Measurements from ENCODE around the gene C19orf81.
A peak's percentile ranks its signal among the peaks of the same experiment; 100 is the strongest.

The C19orf81 gene

DNA sequence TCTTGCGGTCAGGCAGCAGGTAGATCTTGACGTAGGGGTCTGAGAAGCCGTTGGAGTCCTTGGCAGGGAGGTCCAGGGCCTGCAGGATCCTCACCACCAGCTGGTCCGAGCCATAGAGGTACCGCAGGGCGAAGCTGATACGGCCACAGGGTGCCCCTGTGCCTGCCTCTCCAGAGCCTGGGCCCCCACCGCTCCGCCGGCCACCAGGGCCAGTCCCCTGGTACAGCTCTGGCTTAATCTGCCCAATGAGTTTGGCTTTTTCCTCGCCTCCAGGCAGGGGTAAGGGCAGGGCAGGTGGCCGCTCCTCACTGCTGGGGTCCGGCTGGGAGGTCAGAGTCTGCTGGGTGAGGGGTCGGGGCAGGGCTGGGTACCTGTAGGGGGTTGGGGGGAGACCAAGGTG lies 19.4 kb upstream of the C19orf81 start:
- no peak for FAIRE-seq

DNA sequence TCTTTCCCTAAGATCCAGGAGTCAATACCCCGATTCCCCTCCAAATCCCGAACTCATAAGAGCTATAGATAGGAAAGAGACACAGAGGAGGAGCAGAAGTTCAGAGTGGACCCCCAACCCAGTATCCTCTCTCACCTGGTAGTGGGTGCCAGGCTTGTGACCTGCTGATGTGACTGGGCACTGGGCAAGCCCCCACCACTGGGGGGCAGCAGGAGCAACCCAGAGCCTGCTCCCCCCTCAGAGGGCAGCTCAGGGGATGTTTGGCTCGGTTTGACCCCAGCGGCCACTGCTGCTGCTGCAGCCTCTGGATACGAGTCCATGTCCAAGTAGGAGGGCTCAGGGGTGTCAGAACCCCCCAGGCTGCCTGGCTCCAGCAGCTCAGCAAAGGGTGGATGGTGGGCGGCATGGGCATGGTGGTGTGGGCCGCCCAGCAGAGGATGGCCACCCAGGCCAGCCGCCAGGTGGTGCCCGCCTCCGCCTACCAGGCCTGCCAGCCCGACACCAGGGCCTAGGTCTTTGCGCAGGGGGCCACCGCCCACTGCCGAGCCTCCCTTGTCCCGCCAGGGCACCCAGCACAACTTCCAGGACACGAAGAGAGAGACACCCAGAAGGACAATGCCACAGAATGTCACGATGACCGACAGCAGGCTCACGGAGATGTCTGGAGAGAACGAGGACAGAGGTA lies 17.0 kb upstream of the C19orf81 start:
- no peak for FAIRE-seq

DNA sequence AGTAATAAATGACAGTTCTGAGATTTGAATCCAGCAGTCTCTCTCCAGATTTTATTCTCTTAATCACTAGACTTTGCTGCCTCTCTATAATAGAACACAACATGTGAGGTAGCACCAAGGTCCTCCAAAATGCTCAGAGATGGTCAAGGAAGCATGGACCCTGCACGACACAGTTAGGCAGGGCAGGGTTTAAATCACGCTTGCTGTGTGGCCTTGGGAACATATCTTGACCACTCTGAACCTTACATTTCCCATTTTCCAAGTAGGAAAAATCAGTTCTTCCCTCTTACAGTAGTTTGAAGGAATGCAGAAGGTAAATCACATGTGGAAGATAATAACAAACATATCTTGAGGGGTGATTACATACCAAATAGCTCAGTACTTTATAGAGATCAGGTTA lies 15.9 kb upstream of the C19orf81 start:
- FAIRE-seq: no peak

DNA sequence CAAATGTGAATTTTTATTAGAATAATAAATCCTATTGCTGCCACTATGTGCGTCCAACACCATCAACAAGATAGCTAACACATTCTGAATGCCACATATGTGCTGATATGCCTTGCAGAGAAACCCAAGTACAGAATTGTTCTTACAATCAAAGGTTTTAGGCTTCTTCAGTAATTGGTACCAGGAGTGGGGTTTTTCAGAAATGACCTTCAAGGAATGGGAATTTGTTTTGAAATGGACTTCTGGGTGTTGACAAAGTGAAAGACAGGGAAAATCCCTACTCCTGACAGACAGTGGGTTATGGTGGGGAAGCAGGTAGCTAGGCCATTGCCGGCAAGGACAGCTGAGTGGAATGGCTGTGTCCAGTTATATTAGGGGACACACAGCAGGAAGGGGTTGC lies 15.3 kb upstream of the C19orf81 start:
- FAIRE-seq: no peak

DNA sequence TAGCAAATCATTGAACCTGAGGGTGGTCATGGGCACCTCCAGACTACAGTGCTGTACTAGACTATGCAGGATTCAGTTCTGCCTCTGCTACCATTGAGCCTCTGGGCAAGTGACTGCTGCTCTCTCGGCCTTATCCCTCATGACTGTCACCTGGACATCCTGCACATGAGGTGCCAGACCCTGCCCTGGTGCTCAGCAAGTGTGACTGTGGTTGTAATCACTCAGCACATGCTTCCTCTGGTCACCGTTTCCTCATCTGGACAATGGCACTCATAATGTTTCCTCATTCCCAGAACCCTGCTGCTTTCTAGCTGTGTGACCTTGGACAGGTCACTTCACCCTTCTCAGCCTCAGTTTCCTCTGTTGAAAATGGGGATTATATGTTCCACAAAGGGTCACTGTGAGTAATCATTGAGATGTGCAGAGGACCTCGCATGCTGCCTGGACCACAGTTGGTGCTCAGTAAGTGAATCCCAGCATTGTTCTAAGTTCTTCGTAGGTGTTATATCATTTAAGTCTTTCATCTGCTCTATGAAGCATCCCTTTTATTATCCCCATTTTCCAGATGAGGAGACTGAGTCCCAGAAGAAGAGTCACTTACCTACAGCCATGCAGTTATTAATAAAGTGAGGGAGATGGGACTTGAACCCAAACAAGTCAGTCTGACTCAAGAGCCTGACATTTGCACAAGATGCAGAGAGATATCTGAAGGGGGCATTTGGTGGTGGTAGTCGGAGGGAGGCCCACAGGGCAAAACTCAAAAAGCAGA lies 12.7 kb upstream of the C19orf81 start:
- FAIRE-seq: no peak

DNA sequence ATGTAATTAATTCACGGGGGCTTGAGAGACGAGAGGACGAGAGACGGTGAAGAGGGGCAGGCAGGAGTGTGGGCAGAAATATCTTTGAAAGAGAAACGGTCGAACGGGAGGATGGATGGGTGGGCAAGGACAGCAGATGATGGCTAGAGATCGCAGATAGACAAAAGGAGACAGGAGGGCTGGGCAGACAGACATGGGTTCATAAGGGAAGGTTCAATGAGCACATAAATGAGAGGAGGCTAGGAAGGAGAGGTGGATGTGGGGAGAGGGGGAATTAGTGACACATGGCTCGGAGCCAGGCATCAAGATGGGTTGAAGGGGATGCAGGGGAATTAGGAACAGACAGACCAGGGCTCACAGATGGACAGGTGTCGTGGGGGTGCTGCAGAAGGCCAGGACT lies 10.6 kb upstream of the C19orf81 start:
- FAIRE-seq: no peak

DNA sequence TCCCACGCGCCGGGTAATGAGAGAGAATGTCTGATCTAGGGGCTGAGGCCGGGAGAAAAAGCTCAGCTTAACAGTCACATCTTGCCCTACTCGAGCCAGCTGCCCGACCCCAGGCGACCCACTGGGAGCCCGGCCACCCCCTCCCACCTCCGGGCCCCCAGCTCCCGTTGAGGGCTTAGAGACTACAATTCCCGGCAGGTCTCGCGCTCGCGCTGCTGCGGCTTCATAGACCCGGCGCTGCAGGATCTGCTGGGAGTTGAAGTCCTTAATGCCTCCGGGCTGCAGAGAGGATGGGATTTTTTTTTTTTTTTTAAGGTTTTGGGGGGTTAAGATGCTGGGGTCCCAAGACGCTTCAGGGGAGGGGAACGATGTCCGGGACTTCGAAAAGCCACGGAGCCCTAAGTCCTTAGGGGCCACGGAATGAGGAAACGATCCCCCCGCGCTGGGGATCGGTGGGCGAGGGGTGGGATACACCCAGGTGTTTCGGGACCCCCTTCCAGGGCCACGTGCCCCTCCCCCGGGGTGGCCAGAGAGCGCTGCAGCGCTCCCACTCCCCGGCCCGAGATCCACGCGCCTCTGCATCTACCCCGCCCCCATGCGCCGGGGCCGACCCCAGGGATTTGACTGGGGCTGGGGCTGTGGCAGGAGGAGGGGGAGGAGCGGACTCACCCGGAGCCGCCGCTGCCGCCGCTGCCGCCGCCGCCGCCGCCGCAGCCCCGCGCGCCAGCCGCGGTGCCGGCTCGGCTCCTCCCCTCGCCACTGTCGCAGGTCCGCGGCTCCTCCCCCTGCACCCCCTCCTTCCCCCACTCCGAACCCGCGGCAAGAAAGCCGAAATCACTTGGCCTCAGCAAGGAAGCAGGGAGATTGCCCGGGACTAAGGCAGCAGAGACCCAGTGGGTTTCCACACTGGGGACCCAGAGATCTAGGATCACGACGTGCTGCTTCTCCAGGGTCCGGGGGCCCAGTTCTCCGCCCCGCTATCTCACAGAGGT lies 9.8 kb upstream of the C19orf81 start, which contains the start of gene SYT3:
Gene SYT3, minus strand, starts transcription at position 761 of the 992 bp plus-strand sequence. CDS start 2,470 bp downstream, outside the sequence.
- FAIRE-seq: no peak

DNA sequence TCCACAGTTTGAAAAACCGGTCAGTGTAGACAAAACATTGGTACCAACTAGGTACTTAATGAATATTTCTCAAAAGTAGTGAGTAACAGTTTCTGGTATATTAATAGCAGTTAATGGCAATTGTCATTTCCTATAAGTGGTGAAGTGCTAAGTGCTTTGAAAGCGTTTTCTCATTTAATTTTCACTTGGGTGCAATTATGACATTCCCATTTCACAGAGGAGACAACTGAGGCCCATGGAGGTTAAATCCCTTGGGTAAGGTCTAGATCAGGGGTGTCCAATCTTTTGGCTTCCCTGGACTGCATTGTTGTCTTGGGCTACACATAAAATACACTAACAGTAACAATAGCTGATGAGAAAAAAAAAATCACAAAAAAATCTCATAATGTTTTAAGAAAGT lies 8.9 kb upstream of the C19orf81 start:
- no peak for FAIRE-seq

DNA sequence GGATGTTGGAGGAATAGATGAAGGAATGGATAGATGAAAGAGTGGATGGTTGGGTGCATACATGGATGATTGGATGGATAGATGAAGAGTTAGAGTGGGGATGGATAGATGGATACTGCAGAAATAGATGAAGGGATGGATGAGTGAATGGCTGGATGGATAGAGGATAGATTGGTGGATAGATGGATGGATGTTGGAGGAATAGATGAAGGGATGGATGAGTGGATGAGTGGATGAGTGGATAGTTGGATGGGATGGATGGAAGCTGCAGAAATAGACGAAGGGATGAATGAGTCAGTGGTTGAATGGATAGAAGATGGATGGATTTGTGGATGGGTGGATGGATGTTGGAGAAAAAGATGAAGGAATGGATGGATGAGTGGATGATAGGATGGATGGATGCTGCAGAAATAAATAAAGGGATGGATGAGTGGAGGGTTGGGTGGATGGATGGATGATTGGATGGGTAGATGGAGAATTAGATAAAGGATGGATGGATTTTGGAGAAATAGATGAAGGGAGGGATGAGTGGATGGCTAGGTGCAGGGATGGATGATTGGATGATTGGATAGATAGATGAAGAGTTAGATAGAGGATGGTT lies 4.8 kb upstream of the C19orf81 start:
- no peak for FAIRE-seq

DNA sequence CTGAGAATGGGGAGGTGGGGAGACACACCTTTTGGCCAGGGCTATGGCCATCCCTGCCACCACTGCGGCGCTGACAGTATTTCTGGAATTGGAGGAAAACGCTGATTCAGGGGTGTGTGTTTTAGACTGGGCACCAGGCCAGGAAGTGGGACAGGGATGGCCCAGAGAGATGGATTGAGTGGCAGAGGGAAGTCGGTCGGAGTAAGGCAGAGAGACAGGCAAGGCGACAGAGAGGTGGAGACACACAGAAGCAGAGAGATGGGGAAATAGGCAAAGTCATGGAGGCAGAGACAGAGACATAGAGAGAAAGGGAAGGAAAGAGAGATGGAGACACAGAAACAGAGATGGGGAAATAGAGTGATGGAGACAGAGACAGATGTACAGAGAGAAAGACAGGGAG lies 4.1 kb upstream of the C19orf81 start:
- FAIRE-seq: no peak

DNA sequence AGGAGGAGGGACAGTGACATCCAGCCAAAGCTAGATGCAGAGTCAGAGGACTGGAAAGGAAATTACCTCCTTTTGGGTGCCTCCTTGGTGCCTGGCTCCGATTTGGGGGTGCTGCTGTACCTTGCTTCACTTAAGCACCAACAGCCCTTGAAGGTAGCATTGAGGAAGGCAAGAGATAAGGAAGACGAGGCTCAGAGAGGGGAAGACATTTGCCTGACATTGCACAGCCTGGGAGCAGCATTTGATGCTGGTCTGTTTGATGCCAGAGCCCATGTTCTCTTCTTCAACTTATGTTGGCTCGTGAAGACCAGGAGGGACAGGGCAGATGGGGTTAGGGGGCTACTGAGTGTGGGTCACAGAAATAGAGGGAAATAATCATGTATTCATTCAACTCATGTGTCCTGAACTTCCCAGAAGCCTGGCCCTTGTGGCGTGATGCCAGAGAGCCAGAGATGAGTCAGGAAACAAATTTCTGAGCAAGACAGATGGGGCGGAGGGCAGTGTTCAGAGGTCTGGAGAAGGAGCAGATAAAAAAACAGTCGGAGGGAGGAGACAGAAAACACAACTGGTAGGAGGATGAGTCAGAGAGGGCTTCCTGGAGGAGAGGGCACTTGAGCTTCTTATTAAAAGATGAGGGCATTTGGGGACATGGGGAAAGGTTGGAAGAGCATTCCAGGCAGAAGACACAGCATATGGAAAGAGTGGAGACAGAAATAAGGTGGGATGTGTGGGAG lies 3.0 kb upstream of the C19orf81 start:
- no peak for FAIRE-seq

DNA sequence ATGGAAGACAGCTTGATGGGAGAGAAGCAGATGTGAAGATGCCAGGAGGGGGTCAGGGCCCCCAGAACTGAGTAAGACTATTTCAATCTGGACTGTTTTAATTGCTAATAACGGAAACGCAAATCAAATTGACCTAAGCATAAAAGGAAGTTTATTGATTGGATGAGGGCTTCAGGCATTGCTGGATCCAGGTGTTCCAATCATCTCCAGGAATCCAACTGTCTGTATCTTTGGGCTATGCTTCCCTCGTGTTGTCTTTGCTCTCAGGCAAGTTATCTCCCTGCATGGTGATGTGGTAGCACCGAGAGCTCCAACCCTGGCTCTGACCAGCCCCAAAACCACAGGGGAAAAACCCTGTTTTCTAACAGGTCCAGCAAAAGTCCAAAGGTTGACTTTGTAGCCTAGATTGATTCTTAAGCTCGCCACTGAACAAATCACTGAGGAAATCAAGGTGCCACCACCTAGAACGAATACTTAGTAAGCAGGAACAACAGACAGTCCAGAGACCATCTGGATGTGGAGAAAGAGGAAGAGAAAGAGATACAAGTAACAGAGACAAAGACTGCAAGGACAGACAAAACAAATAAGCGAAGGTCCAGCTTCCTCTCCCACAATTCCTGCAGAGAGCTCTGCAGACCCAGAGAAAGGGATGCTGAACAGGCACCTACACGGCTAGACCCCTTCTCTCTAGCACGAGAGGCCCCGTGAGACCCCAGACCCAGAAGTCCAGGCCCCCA lies 1.2 kb upstream of the C19orf81 start:
- FAIRE-seq: no peak

DNA sequence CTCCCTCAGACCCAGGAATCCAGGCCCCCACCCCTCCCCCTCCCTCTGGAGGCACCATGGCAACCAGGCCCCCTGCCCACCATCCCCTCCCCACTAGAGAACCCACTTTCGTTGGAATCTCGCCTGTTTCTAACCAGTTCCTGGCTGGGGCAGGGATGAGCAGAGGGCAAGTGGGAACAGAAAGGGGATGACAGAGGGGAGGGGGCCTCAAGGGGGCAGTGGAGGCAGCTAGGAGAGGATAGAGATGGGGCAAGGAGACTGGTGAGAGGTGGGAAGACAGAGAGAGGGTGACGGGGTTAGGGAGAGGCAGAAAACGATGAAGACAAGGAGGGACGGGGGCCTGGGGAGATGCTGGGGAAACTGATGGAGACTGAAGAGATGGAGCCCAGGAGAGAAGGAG lies 586 bp upstream of the C19orf81 start:
- no peak for FAIRE-seq

DNA sequence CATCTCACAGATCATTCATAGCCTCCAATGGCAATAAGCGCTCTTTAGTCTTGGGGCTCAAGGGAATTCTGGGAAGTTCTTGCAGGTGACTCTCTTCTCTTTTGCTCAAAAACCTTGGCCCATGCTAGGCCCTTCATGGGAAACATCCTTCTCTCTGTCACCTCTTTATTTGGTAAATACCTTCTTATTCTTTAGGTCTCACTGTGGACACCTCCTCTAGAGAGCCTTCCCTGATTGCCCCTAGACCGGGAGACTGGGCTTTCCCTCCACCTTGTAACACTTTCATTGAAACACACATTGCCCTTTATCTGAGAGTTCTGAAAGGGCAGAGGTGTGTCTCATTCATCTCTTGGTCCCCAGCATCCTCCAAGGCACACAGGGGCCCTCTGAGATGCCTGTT lies 1.9 kb downstream of the C19orf81 start:
- no peak for FAIRE-seq

DNA sequence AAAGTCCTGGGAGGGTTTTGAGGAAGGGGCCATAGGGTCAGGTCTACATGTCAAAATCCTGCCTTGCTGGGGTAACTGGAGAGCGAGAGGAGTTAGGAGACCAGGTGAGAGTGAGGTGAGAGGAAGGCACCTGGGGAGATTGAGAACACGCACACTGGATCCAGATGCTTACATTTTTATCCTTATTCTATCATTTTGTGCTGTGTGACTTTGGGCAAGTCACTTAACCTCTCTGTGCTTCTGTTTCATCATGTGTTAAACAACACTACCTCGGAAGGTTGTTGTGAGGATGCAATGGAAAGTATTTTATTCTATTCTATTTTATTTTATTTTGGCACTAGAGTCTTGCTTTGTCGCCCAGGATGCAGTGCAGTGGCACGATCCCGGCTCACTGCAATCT lies 3.5 kb downstream of the C19orf81 start:
- no peak for FAIRE-seq

DNA sequence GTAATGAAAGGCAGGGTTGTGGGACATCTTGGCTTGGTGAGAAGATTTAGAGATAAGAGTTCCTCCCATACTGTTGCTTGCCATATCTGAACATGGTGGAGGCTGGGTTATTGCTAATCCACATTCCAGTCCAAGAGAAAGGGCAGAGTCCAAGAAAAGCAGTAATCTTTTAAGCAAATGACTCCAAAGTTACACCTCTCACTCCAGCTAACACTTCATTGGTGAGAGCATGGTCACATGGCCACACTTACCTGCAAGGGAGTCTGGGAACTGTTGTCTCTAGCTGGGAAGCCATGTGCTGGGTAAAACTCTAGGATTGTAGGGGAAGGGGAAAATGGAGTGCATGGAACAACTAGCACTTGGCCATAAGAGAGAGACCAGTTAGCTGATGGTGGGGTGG lies 5.6 kb downstream of the C19orf81 start:
- no peak for FAIRE-seq

DNA sequence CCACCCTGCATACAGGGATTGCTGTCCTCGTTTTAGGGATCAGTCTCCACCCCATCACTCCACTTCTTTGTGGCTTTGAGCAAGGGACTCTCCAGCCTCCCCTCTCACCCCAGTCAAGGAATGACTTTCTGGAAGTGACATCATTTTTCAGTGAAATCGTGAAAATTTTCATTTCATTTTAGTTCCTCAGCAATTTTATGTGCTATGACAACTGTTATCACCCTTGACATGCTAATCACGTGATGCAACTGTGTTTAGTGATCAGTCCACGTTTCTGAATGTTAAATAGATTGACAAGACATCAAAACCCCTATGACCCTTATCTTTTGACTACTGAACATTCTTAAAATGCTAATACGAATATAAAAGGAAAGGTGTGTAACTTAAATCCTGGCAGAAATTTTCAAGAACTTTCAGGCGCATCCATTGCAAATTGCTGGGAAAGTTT lies 8.0 kb downstream of the C19orf81 start:
- no peak for FAIRE-seq

DNA sequence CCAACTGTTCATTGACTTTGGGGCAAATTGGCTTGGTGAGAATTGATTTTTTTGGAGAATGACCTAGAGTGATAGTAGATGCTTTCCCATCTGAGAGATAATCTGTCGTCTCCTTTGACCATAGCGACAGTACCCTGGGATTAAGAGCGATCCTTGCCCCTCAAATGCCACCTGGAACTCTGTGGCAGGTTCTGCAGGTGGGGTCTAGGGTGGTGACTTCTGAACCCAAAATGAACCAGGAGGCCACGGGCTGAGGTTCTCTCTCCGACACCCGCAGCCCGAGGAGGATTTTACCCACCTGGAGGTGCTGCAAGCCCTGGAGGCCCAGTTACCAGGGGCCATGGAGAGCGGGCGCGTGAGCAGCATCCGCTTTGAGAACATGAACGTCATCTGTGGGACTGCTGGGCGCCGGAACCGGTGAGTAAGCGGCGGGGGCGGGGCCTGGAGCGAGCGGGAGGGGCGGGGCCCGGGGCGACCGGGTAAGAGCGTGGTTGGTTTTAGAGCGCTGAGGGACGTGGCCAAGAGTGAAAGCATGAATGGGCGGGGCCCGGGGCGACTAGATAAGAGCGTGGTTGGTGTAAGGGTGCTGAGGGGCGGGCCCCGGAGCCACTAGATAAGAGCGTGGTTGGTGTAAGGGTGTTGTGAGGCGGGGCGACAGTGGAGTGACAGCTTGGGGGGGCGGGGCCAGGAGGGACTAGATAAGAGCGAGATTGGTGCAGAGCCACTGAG lies 8.6 kb downstream of the C19orf81 start:
- FAIRE-seq: peak; percentile 96

DNA sequence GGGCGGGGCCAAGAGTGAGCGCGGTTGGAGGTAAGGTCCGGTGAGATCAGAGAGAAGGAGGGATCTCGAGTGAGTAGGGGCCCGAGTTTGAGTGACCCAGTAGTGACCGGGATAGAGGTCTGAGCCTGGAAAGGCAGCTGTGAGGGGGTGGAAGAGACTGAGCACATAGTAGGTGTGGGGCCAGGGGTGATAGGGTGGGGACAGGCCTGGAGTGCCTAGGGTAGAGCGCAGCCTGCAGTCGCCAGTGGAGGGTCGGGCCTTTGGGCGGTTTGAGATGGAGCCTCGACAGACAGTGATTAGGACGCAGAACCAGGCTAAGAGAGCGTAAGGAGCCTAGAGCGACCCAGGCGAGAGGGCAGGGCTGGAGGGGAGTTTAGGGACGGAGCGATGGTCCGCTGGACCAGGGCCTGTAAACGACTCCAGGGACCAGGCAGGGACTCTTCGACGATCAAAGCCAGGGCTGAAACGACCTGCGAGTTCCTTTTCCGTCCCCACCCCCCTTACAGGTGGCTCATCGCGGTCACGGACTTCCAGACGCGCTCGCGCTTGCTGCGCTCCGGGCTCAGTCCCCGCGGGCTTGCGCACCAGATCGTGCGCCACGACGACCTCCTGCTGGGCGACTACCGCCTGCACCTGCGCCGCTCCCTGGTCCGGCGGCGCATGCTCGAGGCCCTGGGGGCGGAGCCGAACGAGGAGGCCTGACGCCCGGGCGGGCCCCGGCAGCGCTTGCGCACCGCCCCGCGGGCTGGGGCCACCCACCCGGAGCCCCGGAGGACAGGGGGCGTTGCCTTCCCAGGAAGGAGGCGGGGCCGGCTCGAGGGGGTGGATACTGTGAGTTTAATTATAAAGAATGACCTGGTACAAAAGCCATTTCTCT lies 9.4 kb downstream of the C19orf81 start:
- FAIRE-seq: no peak

Data from TTC549 (cell line).